Testis (tissue), 2 donors: Measurements from ENCODE around the gene NTSR2.

ENCODE experiments used
- POLR2A ChIP-seq: fragments of 450-650 bp; IDR thresholded peaks from one replicate; pipeline ENCODE4 v1.6.1; 2017; ENCODE audit warnings: antibody characterized with exemption, mild to moderate bottlenecking, moderate library complexity
- TF ChIP-seq, protein P1 (sequence below), 3 experiments: fragments of 450-650 bp in 2 of 3; fragments of 200-600 bp in 1 of 3; sonication (generic) in 1 of 3; IDR thresholded peaks; one replicate each; pipeline ENCODE4 v1.5.1; 2016 to 2019; ENCODE audit warnings: antibody characterized with exemption in 3 of 3, mild to moderate bottlenecking in 2 of 3, moderate library complexity in 1 of 3

DNA sequence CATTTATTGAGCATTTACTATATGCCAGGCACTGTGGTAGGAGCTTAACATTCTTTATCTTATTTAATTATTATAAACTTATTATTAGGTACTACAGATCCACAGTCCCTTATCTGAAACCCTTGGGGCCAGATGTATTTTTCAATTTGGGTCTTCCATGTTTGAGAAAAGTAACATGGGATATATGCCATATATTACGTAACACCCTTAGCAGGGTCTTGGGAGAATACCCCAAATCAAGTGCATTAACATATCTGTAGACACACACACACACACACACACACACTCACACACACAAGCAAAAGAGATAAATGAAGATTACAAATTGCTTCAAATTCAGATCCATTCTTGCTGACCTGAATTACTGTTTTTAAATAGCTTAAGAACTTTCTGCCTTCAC is 13.7 kb downstream of the NTSR2 start:
- TF ChIP-seq, protein P1, sequence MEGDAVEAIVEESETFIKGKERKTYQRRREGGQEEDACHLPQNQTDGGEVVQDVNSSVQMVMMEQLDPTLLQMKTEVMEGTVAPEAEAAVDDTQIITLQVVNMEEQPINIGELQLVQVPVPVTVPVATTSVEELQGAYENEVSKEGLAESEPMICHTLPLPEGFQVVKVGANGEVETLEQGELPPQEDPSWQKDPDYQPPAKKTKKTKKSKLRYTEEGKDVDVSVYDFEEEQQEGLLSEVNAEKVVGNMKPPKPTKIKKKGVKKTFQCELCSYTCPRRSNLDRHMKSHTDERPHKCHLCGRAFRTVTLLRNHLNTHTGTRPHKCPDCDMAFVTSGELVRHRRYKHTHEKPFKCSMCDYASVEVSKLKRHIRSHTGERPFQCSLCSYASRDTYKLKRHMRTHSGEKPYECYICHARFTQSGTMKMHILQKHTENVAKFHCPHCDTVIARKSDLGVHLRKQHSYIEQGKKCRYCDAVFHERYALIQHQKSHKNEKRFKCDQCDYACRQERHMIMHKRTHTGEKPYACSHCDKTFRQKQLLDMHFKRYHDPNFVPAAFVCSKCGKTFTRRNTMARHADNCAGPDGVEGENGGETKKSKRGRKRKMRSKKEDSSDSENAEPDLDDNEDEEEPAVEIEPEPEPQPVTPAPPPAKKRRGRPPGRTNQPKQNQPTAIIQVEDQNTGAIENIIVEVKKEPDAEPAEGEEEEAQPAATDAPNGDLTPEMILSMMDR (IDR thresholded peaks at IDR 0.05), result no peak
- TF ChIP-seq POLR2A, result no peak
